ENCODE measurements around the gene OPA3.

GRCh38 chr19:45523642-45524256 lies 60.9 kb downstream of the OPA3 start:
- TF ChIP-seq, protein P1, sequence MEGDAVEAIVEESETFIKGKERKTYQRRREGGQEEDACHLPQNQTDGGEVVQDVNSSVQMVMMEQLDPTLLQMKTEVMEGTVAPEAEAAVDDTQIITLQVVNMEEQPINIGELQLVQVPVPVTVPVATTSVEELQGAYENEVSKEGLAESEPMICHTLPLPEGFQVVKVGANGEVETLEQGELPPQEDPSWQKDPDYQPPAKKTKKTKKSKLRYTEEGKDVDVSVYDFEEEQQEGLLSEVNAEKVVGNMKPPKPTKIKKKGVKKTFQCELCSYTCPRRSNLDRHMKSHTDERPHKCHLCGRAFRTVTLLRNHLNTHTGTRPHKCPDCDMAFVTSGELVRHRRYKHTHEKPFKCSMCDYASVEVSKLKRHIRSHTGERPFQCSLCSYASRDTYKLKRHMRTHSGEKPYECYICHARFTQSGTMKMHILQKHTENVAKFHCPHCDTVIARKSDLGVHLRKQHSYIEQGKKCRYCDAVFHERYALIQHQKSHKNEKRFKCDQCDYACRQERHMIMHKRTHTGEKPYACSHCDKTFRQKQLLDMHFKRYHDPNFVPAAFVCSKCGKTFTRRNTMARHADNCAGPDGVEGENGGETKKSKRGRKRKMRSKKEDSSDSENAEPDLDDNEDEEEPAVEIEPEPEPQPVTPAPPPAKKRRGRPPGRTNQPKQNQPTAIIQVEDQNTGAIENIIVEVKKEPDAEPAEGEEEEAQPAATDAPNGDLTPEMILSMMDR (IDR thresholded peaks at IDR 0.05) = peak; percentile 96
- TF ChIP-seq ZFX (IDR thresholded peaks at IDR 0.05; ENCODE audit: borderline replicate concordance) = no peak

Measured in 22Rv1 (cell line).